Neural cell (in vitro differentiated cells): Measurements from ENCODE around the gene PROX2.

ENCODE experiments used
- EP300 ChIP-seq: fragments of 450-650 bp; conservative IDR thresholded peaks from 2 replicates; pipeline ENCODE4 v1.6.1; 2014; ENCODE audit warnings: antibody characterized with exemption, mild to moderate bottlenecking, moderate library complexity; ENCODE audit not compliant: poor library complexity, severe bottlenecking
- EZH2 ChIP-seq: fragments of 200-600, 300-800 bp; shearing (Covaris generic), sonication (generic); IDR thresholded peaks from 2 replicates; pipeline ENCODE4 v1.6.1; 2014; ENCODE audit warnings: antibody characterized with exemption, low read length, borderline replicate concordance, mild to moderate bottlenecking; ENCODE audit not compliant: insufficient read depth, poor library complexity, severe bottlenecking
- POLR2AphosphoS5 ChIP-seq: IDR thresholded peaks from 2 replicates; pipeline ENCODE4 v1.6.1; 2012
- RAD21 ChIP-seq: fragments of 450-650 bp; conservative IDR thresholded peaks from 2 replicates; pipeline ENCODE4 v1.6.1; 2014; ENCODE audit warnings: antibody characterized with exemption, mild to moderate bottlenecking, moderate library complexity
- REST ChIP-seq: IDR thresholded peaks from 2 replicates; pipeline ENCODE4 v1.6.1; 2012; ENCODE audit warnings: borderline replicate concordance
- TF ChIP-seq, protein P1 (sequence below): fragments of 450-650 bp; IDR thresholded peaks from 2 replicates; pipeline ENCODE4 v1.5.1; 2014; ENCODE audit warnings: antibody characterized with exemption, mild to moderate bottlenecking, moderate library complexity; ENCODE audit not compliant: poor library complexity, severe bottlenecking

- TF ChIP-seq REST (no peak), RAD21 (no peak), POLR2AphosphoS5 (no peak), EP300 (no peak), EZH2 (no peak)
- TF ChIP-seq, protein P1, sequence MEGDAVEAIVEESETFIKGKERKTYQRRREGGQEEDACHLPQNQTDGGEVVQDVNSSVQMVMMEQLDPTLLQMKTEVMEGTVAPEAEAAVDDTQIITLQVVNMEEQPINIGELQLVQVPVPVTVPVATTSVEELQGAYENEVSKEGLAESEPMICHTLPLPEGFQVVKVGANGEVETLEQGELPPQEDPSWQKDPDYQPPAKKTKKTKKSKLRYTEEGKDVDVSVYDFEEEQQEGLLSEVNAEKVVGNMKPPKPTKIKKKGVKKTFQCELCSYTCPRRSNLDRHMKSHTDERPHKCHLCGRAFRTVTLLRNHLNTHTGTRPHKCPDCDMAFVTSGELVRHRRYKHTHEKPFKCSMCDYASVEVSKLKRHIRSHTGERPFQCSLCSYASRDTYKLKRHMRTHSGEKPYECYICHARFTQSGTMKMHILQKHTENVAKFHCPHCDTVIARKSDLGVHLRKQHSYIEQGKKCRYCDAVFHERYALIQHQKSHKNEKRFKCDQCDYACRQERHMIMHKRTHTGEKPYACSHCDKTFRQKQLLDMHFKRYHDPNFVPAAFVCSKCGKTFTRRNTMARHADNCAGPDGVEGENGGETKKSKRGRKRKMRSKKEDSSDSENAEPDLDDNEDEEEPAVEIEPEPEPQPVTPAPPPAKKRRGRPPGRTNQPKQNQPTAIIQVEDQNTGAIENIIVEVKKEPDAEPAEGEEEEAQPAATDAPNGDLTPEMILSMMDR, result no peak
Observed at GRCh38 chr14:74858022-74858421, 17.9 kb downstream of the PROX2 start.
